Suprapubic skin (tissue), 3 donors: ENCODE measurements around the gene ESPN.

Source experiments
- CTCF ChIP-seq, 2 donors: fragments of 200-600 bp in 1 of 2; fragments of 450-650 bp in 1 of 2; sonication (generic) in 1 of 2; IDR thresholded peaks; one replicate each; pipeline ENCODE4 v1.5.1; 2016 to 2019; ENCODE audit warnings: antibody characterized with exemption in 2 of 2, mild to moderate bottlenecking in 1 of 2, moderate library complexity in 1 of 2
- POLR2AphosphoS5 ChIP-seq, 3 donors: sonication (generic); formaldehyde crosslinking; IDR thresholded peaks; one replicate each; pipeline ENCODE4 v1.6.1; 2017; ENCODE audit warnings: antibody characterized with exemption in 3 of 3

- TF ChIP-seq CTCF (IDR thresholded peaks at IDR 0.05) (no peak), POLR2AphosphoS5 (IDR thresholded peaks at IDR 0.05) (no peak)
Observed at GRCh38 chr1:6386371-6386949, 38.1 kb upstream of the ESPN start.
